Astrocyte of the spinal cord (primary cell): ENCODE results near the gene PCED1A.

ENCODE experiments used
- DNase-seq: peaks from one replicate; pipeline ENCODE4 v3.0.0; 2011; ENCODE audit warnings: low read depth, low spot score
- H3K4me3 ChIP-seq: 2 replicates; pipeline ENCODE4 v1.5.1; 2011; ENCODE audit warnings: low read depth, mild to moderate bottlenecking, low read length, moderate library complexity
- CTCF ChIP-seq: IDR thresholded peaks from 2 replicates; pipeline ENCODE4 v1.5.1; 2012; ENCODE audit warnings: low read depth, mild to moderate bottlenecking, low read length, inconsistent platforms
- in situ Hi-C: cut with HindIII; loops from 2 replicates; pipeline ENCODE4 v1.10.0; 2017; ENCODE audit warnings: low sequenced_read_pairs

PCED1A gene

GRCh38 chr20:2883726-2884637, 43.5 kb upstream of the PCED1A start:
- no peak for DNase-seq
- H3K4me3 ChIP-seq: no peak overlapping the region
- no peak for TF ChIP-seq CTCF
- in situ Hi-C loops: no loop called here

GRCh38 chr20:2880650-2881049, 40.2 kb upstream of the PCED1A start:
- H3K4me3 ChIP-seq: no peak overlapping the region
- no peak for DNase-seq
- in situ Hi-C loops: no loop called here
- no peak for TF ChIP-seq CTCF

- TF ChIP-seq CTCF: no peak
- in situ Hi-C loops: no loop called here
- H3K4me3 ChIP-seq: no peak overlapping the region
- DNase-seq: peak; percentile 79
Observed at GRCh38 chr20:2879146-2879545, 38.7 kb upstream of the PCED1A start.

GRCh38 chr20:2878515-2878914, 38.1 kb upstream of the PCED1A start:
- in situ Hi-C loops: no loop called here
- DNase-seq: no peak
- no peak overlapping the region for H3K4me3 ChIP-seq
- TF ChIP-seq CTCF: no peak

GRCh38 chr20:2875690-2876203, 35.3 kb upstream of the PCED1A start:
- DNase-seq: no peak
- H3K4me3 ChIP-seq: no peak overlapping the region
- TF ChIP-seq CTCF: no peak
- in situ Hi-C loops: no loop called here

GRCh38 chr20:2874456-2874855, 34.0 kb upstream of the PCED1A start:
- in situ Hi-C loops: no loop called here

More at GRCh38 chr20:2874456-2874855, 34.0 kb upstream of the PCED1A start:
- no peak for TF ChIP-seq CTCF
- peak; percentile 12 for DNase-seq
- peak overlapping the region; percentile 89 for H3K4me3 ChIP-seq
